Colonic mucosa (tissue), 4 donors: ENCODE results near the gene GDF10. TPM values are rescaled to one million over a fixed set of nuclear protein-coding genes. Genes with fewer than 3 reads are reported as not detected.

Experiments used
- DNase-seq: peaks from one replicate; pipeline ENCODE4 v3.0.0-alpha.2; 2020
- H3K27ac ChIP-seq: fragments of 200-600 bp; one replicate; pipeline ENCODE4 v1.8.0; 2021
- H3K27me3 ChIP-seq: fragments of 200-600 bp; one replicate; pipeline ENCODE4 v1.8.0; 2021
- H3K36me3 ChIP-seq: fragments of 200-600 bp; one replicate; pipeline ENCODE4 v1.8.0; 2021
- H3K4me1 ChIP-seq: fragments of 200-600 bp; one replicate; pipeline ENCODE4 v1.8.0; 2021; ENCODE audit warnings: mild to moderate bottlenecking
- H3K4me3 ChIP-seq: fragments of 200-600 bp; one replicate; pipeline ENCODE4 v1.8.0; 2021
- H3K9ac ChIP-seq, 2 donors: one replicate each; pipeline ENCODE4 v1.7.0; 2013; ENCODE audit warnings: control low read depth in 2 of 2, low read depth in 2 of 2, low read length in 2 of 2
- H3K9me3 ChIP-seq: fragments of 200-600 bp; one replicate; pipeline ENCODE4 v1.8.0; 2021
- CTCF ChIP-seq: fragments of 200-600 bp; IDR thresholded peaks from one replicate; pipeline ENCODE4 v1.8.0; 2022; ENCODE audit warnings: antibody characterized with exemption, mild to moderate bottlenecking
- intact Hi-C: fragments of 100-400 bp; cut with DNase I; formaldehyde crosslinking; loops from one replicate; pipeline ENCODE4 v1.14.1; 2022
- total RNA-seq, 2 donors: library from RNA; stranded (reverse); fragmentation: NEBNext Ultra II Directional in 1 of 2; extraction: Animal tissue kit (Norgen Biotek cat#: 25700) in 1 of 2; gene quantifications; one replicate each; pipeline ENCODE4 v1.2.1, GENCODE V29; 2021
- donor health status: healthy.
- donor health status: DM: no; HTN: no; CAD: no.
- donor health status: DM: no; HTN: no; CAD: no.

Gene GDF10
- total RNA-seq, 2 donors from 2014 or later: 0.10 to 0.37 TPM

- Histone ChIP-seq H3K36me3 (no peaks in the 10 kb centered on the region), H3K4me3 (no peak overlapping the region), H3K9me3 (no peaks in the 10 kb centered on the region), H3K9ac (no peak overlapping the region), H3K27me3 (no peaks in the 10 kb centered on the region), H3K27ac (no peak overlapping the region), H3K4me1 (no peaks in the 10 kb centered on the region)
- no peak for TF ChIP-seq CTCF
- intact Hi-C loops: no loop called here
- peak; percentile 44 for DNase-seq
These were observed 46.7 kb downstream of the GDF10 start for GRCh38 chr10:47346581-47347302.

GRCh38 chr10:47347303-47347675 lies 47.3 kb downstream of the GDF10 start:
- no peak overlapping the region for H3K27ac ChIP-seq
- H3K36me3 ChIP-seq: no peaks in the 10 kb centered on the region
- intact Hi-C loops: no loop called here
- no peaks in the 10 kb centered on the region for H3K9me3 ChIP-seq
- no peaks in the 10 kb centered on the region for H3K27me3 ChIP-seq
- no peak overlapping the region for H3K4me3 ChIP-seq
- no peaks in the 10 kb centered on the region for H3K4me1 ChIP-seq
- H3K9ac ChIP-seq: no peak overlapping the region
- TF ChIP-seq CTCF: no peak
- no peak for DNase-seq

- intact Hi-C loops: no loop called here
- no peak for TF ChIP-seq CTCF
- no peak within 1 kb of the TSS for H3K4me3 ChIP-seq
- H3K27me3 ChIP-seq: no peaks in the 10 kb centered on the region
- H3K27ac ChIP-seq: no peak within 1 kb of the TSS
- H3K4me1 ChIP-seq: no peaks in the 10 kb centered on the region
- no peak within 1 kb of the TSS for H3K9ac ChIP-seq
- DNase-seq: no peak
- no peaks in the 10 kb centered on the region for H3K9me3 ChIP-seq
- H3K36me3 ChIP-seq: no peaks in the 10 kb centered on the region
These were observed 48.2 kb downstream of the GDF10 start, which contains the start of gene RBP3 for GRCh38 chr10:47348138-47348651. TSS of gene RBP3 (plus strand) at chr10:47348363. CDS start at chr10:47348485, 122 bp downstream.

- no peak overlapping the region for H3K27ac ChIP-seq
- intact Hi-C loops: no loop called here
- H3K4me3 ChIP-seq: no peak overlapping the region
- H3K27me3 ChIP-seq: no peaks in the 10 kb centered on the region
- DNase-seq: no peak
- H3K9ac ChIP-seq: no peak overlapping the region
- H3K9me3 ChIP-seq: no peaks in the 10 kb centered on the region
- no peak for TF ChIP-seq CTCF
- no peaks in the 10 kb centered on the region for H3K36me3 ChIP-seq
- no peaks in the 10 kb centered on the region for H3K4me1 ChIP-seq
These were observed 48.9 kb downstream of the GDF10 start for GRCh38 chr10:47348661-47349470.

- intact Hi-C loops: no loop called here
- TF ChIP-seq CTCF: no peak
- H3K27ac ChIP-seq: no peak overlapping the region
- no peak for DNase-seq
- H3K27me3 ChIP-seq: no peaks in the 10 kb centered on the region
- H3K9me3 ChIP-seq: no peaks in the 10 kb centered on the region
- H3K4me3 ChIP-seq: no peak overlapping the region
- no peak overlapping the region for H3K9ac ChIP-seq
- H3K4me1 ChIP-seq: no peaks in the 10 kb centered on the region
- no peaks in the 10 kb centered on the region for H3K36me3 ChIP-seq
These were observed 49.5 kb downstream of the GDF10 start for GRCh38 chr10:47349516-47349915.
